H1 (cell line): ENCODE data around the gene MAP2K2. TPM values are rescaled to one million over a fixed set of nuclear protein-coding genes. Genes with fewer than 3 reads are reported as not detected.

ENCODE experiments used
- CTCF ChIA-PET: fragments of 300-600 bp; sonication (Branson Sonifier 250); formaldehyde crosslinking; loops from one replicate; lab custom pipeline; 2021; ENCODE audit not compliant: partially characterized antibody; lab: Charles Lee
- POLR2A ChIA-PET: fragments of 300-600 bp; sonication (Branson Sonifier 250); formaldehyde crosslinking; loops from one replicate; lab custom pipeline; 2021; ENCODE audit warnings: inconsistent platforms; ENCODE audit not compliant: partially characterized antibody; lab: Charles Lee
- DNase-seq, 2 experiments: peaks; one replicate each; pipeline versions ENCODE4 v3.0.0 to v3.0.0-alpha.2; 2010 to 2022; ENCODE audit warnings: low spot score in 2 of 2, low read depth in 1 of 2, mixed read lengths in 1 of 2
- FAIRE-seq: peaks from 2 replicates; lab custom pipeline; 2011; peaks lifted over from hg19 to GRCh38; lab: Jason Lieb, UNC
- H2AFZ ChIP-seq: 2 replicates; pipeline ENCODE4 v1.8.1; 2012; ENCODE audit warnings: low read length, inconsistent platforms
- H2AK5ac ChIP-seq: 2 replicates; pipeline ENCODE4 v1.6.1; 2013; ENCODE audit warnings: low read depth, low read length
- H2BK120ac ChIP-seq: replicated peaks from 2 replicates; pipeline ENCODE3; 2013; ENCODE audit warnings: low read depth, low read length, inconsistent platforms
- H2BK12ac ChIP-seq: 2 replicates; pipeline ENCODE4 v1.6.1; 2013; ENCODE audit warnings: low read depth, low read length
- H2BK15ac ChIP-seq: 2 replicates; pipeline ENCODE4 v1.6.1; 2013; ENCODE audit warnings: low read length
- H2BK20ac ChIP-seq: 2 replicates; pipeline ENCODE4 v1.6.1; 2013; ENCODE audit warnings: low read length
- H2BK5ac ChIP-seq: 2 replicates; pipeline ENCODE4 v1.6.1; 2013; ENCODE audit warnings: low read depth, low read length
- H3K14ac ChIP-seq: 2 replicates; pipeline ENCODE4 v1.6.1; 2013; ENCODE audit warnings: inconsistent platforms; ENCODE audit not compliant: insufficient read length
- H3K18ac ChIP-seq: 2 replicates; pipeline ENCODE4 v1.6.1; 2013; ENCODE audit warnings: low read length; ENCODE audit errors: extremely low read depth
- H3K23ac ChIP-seq: 2 replicates; pipeline ENCODE4 v1.6.1; 2013; ENCODE audit warnings: inconsistent platforms; ENCODE audit not compliant: insufficient read length
- H3K23me2 ChIP-seq: 2 replicates; pipeline ENCODE4 v1.6.1; 2013; ENCODE audit warnings: low read depth, low read length
- H3K27ac ChIP-seq: 2 replicates; pipeline ENCODE4 v1.6.1; 2011; ENCODE audit warnings: low read depth, low read length, inconsistent platforms
- H3K27me3 ChIP-seq, 4 experiments: replicated peaks in 1 of 4; 1 replicate in 1 of 4; 2 replicates in 3 of 4; pipeline versions ENCODE4 v1.6.1 to v1.8.1; 2011 to 2013; ENCODE audit warnings: low read length in 3 of 4, mild to moderate bottlenecking in 3 of 4, inconsistent platforms in 2 of 4, mixed read lengths in 2 of 4, moderate library complexity in 1 of 4; ENCODE audit not compliant: control insufficient read depth in 3 of 4, insufficient read depth in 3 of 4; ENCODE audit errors: extremely low read depth in 1 of 4
- H3K36me3 ChIP-seq, 4 experiments: 2 replicates each; pipeline versions ENCODE4 v1.6.1 to v1.8.1; 2011 to 2013; ENCODE audit warnings: mild to moderate bottlenecking in 4 of 4, low read length in 3 of 4, moderate library complexity in 2 of 4, control low read depth in 1 of 4, inconsistent platforms in 1 of 4; ENCODE audit not compliant: insufficient read depth in 4 of 4, control insufficient read depth in 2 of 4
- H3K4ac ChIP-seq: replicated peaks from 2 replicates; pipeline ENCODE3; 2013; ENCODE audit warnings: low read length, low read depth, mixed read lengths, inconsistent platforms; ENCODE audit not compliant: insufficient read length
- H3K4me1 ChIP-seq, 4 experiments: replicated peaks in 1 of 4; 1 replicate in 1 of 4; 2 replicates in 3 of 4; pipeline versions ENCODE4 v1.6.1 to v1.8.1; 2011 to 2013; ENCODE audit warnings: low read length in 3 of 4, inconsistent platforms in 2 of 4, mixed read lengths in 1 of 4; ENCODE audit not compliant: insufficient read depth in 4 of 4, control insufficient read depth in 3 of 4
- H3K4me2 ChIP-seq, 2 experiments: 2 replicates each; pipeline versions ENCODE4 v1.6.1 to v1.8.1; 2011 to 2013; ENCODE audit warnings: low read depth in 2 of 2, low read length in 2 of 2, control low read depth in 1 of 2, inconsistent platforms in 1 of 2, mild to moderate bottlenecking in 1 of 2; ENCODE audit not compliant: insufficient read depth in 1 of 2
- H3K4me3 ChIP-seq, 4 experiments: fragments of 200-600, 300-600 bp in 1 of 4; sonication (generic), shearing (Covaris generic), sonication (Bioruptor Twin) in 1 of 4; 2 replicates each; pipeline versions ENCODE4 v1.5.1 to v1.8.1; 2011 to 2016; ENCODE audit warnings: low read length in 4 of 4, low read depth in 3 of 4, control low read depth in 2 of 4, inconsistent platforms in 2 of 4, mild to moderate bottlenecking in 2 of 4, mixed read lengths in 1 of 4, moderate library complexity in 1 of 4; ENCODE audit not compliant: insufficient read depth in 2 of 4; ENCODE audit errors: extremely low read depth in 1 of 4
- H3K56ac ChIP-seq: replicated peaks from 2 replicates; pipeline ENCODE3; 2013; ENCODE audit warnings: low read depth, mild to moderate bottlenecking, mixed read lengths, low read length, inconsistent platforms; ENCODE audit not compliant: insufficient read length
- H3K79me1 ChIP-seq: 2 replicates; pipeline ENCODE4 v1.6.1; 2013; ENCODE audit warnings: low read depth, low read length, control low read depth
- H3K79me2 ChIP-seq, 2 experiments: 2 replicates each; pipeline versions ENCODE4 v1.6.1 to v1.8.1; 2012 to 2013; ENCODE audit warnings: low read length in 2 of 2, mild to moderate bottlenecking in 2 of 2, inconsistent platforms in 1 of 2; ENCODE audit not compliant: insufficient read depth in 2 of 2, control insufficient read depth in 1 of 2
- H3K9ac ChIP-seq, 4 experiments: replicated peaks in 1 of 4; 1 replicate in 1 of 4; 2 replicates in 3 of 4; pipeline versions ENCODE4 v1.6.1 to v1.8.1; 2011 to 2013; ENCODE audit warnings: low read depth in 3 of 4, low read length in 3 of 4, control low read depth in 2 of 4, mild to moderate bottlenecking in 2 of 4, moderate library complexity in 2 of 4, inconsistent platforms in 1 of 4; ENCODE audit errors: extremely low read depth in 1 of 4
- H3K9me3 ChIP-seq, 2 experiments: 2 replicates each; pipeline versions ENCODE4 v1.6.1 to v1.8.1; 2012 to 2013; ENCODE audit warnings: mild to moderate bottlenecking in 2 of 2, moderate library complexity in 2 of 2, control low read depth in 1 of 2, inconsistent platforms in 1 of 2, low read depth in 1 of 2, low read length in 1 of 2, mixed read lengths in 1 of 2; ENCODE audit not compliant: insufficient read depth in 2 of 2
- H4K20me1 ChIP-seq, 2 experiments: replicated peaks in 1 of 2; 2 replicates each; pipeline versions ENCODE3 to v1.8.1; 2011 to 2013; ENCODE audit warnings: inconsistent platforms in 2 of 2, low read length in 2 of 2, mild to moderate bottlenecking in 1 of 2; ENCODE audit not compliant: insufficient read depth in 2 of 2, control insufficient read depth in 1 of 2
- H4K5ac ChIP-seq: 2 replicates; pipeline ENCODE4 v1.6.1; 2013; ENCODE audit warnings: low read length, low read depth, mixed read lengths, inconsistent platforms; ENCODE audit not compliant: insufficient read length
- H4K8ac ChIP-seq: 2 replicates; pipeline ENCODE4 v1.8.0; 2013; ENCODE audit warnings: mild to moderate bottlenecking, moderate library complexity, low read length, inconsistent platforms; ENCODE audit not compliant: insufficient read depth; ENCODE audit errors: extremely low read depth
- H4K91ac ChIP-seq: replicated peaks from 2 replicates; pipeline ENCODE3; 2013; ENCODE audit warnings: low read length, mixed read lengths, inconsistent platforms; ENCODE audit not compliant: insufficient read length
- CHD2 ChIP-seq: IDR thresholded peaks from 2 replicates; pipeline ENCODE4 v1.6.1; 2012; ENCODE audit warnings: low read length, improper control_type of control experiment
- CREB1 ChIP-seq: IDR thresholded peaks from 2 replicates; pipeline ENCODE4 v1.6.1; 2012; ENCODE audit warnings: inconsistent platforms
- FOSL1 ChIP-seq: IDR thresholded peaks from 2 replicates; pipeline ENCODE4 v1.6.1; 2011; ENCODE audit warnings: mild to moderate bottlenecking, low read depth, low read length, moderate library complexity; ENCODE audit not compliant: insufficient read depth
- HDAC2 ChIP-seq, 2 experiments: fragments of 300-600 bp in 1 of 2; sonication (generic) in 1 of 2; IDR thresholded peaks; 2 replicates each; pipeline ENCODE4 v1.6.1; 2011 to 2012; ENCODE audit warnings: low read depth in 2 of 2, low read length in 2 of 2, mild to moderate bottlenecking in 2 of 2, moderate library complexity in 2 of 2, borderline replicate concordance in 1 of 2, inconsistent platforms in 1 of 2
- MAFK ChIP-seq: IDR thresholded peaks from 2 replicates; pipeline ENCODE4 v1.6.1; 2012; ENCODE audit warnings: low read depth, mild to moderate bottlenecking, improper control_type of control experiment, low read length
- POLR2AphosphoS5 ChIP-seq: IDR thresholded peaks from 2 replicates; pipeline ENCODE4 v1.6.1; 2011; ENCODE audit warnings: low read depth, low read length
- POU5F1 ChIP-seq: IDR thresholded peaks from 2 replicates; pipeline ENCODE4 v1.6.1; 2011; ENCODE audit warnings: low read depth, mild to moderate bottlenecking, low read length, moderate library complexity
- RXRA ChIP-seq: IDR thresholded peaks from 2 replicates; pipeline ENCODE4 v1.6.1; 2011; ENCODE audit warnings: low read depth, mild to moderate bottlenecking, low read length, moderate library complexity; ENCODE audit not compliant: insufficient read depth
- SIX5 ChIP-seq: IDR thresholded peaks from 2 replicates; pipeline ENCODE4 v1.6.1; 2011; ENCODE audit warnings: mild to moderate bottlenecking, low read depth, low read length
- SP1 ChIP-seq: IDR thresholded peaks from 2 replicates; pipeline ENCODE4 v1.6.1; 2011; ENCODE audit warnings: low read depth, low read length
- SRF ChIP-seq: IDR thresholded peaks from 2 replicates; pipeline ENCODE4 v1.6.1; 2011; ENCODE audit warnings: mild to moderate bottlenecking, low read depth, low read length, moderate library complexity
- TAF1 ChIP-seq: IDR thresholded peaks from 2 replicates; pipeline ENCODE4 v1.6.1; 2011; ENCODE audit warnings: mild to moderate bottlenecking, low read depth, low read length
- TEAD4 ChIP-seq: IDR thresholded peaks from 2 replicates; pipeline ENCODE4 v1.6.1; 2012; ENCODE audit warnings: low read depth, low read length, inconsistent platforms, mixed read lengths
- WGBS, 2 experiments: shearing (Covaris generic) in 1 of 2; methylation state at CpG; one replicate each; pipeline versions ENCODE4 v1.1.6 to v1.1.7; 2013 to 2015; ENCODE audit warnings: low lambda C conversion rate in 2 of 2, mixed read lengths in 2 of 2, inconsistent platforms in 1 of 2, low coverage in 1 of 2, missing lambda C conversion rate in 1 of 2; ENCODE audit not compliant: insufficient replicate concordance in 2 of 2, insufficient coverage in 1 of 2, insufficient read length in 1 of 2; ENCODE audit errors: extremely low coverage in 1 of 2, missing lambda C conversion rate in 1 of 2; 5-methylcytosine and 5-hydroxymethylcytosine counted together
- polyA plus RNA-seq, 7 experiments: library from polyadenylated mRNA; depleted of rRNA in 3 of 7; stranded (reverse) in 5 of 7; unstranded in 2 of 7; fragments of >200 nt in 5 of 7; fragments of 200-250 nt in 2 of 7; gene quantifications; 1 replicate in 5 of 7; 2 replicates in 1 of 7; 4 replicates in 1 of 7; pipeline versions ENCODE4 v1.2.1 to v1.2.3, GENCODE V29; 2011 to 2013; ENCODE audit warnings: missing spikeins in 2 of 7, mixed read lengths in 2 of 7
- total RNA-seq: library from RNA; stranded (reverse); fragmentation: NEBNext Ultra II Directional; extraction: Animal tissue kit (Norgen Biotek cat#: 25700); gene quantifications from 2 replicates; pipeline ENCODE4 v1.2.1, GENCODE V29; 2021
- TF ChIP-seq, protein P1 (sequence below): IDR thresholded peaks from 2 replicates; pipeline ENCODE4 v1.6.1; 2012; ENCODE audit warnings: inconsistent platforms

MAP2K2 gene
- total and polyA plus RNA-seq, 2 of the 8 experiments (the other 6 are each of a cell fraction or from before 2014, with no cell fraction given): 111 to 162 TPM

DNA sequence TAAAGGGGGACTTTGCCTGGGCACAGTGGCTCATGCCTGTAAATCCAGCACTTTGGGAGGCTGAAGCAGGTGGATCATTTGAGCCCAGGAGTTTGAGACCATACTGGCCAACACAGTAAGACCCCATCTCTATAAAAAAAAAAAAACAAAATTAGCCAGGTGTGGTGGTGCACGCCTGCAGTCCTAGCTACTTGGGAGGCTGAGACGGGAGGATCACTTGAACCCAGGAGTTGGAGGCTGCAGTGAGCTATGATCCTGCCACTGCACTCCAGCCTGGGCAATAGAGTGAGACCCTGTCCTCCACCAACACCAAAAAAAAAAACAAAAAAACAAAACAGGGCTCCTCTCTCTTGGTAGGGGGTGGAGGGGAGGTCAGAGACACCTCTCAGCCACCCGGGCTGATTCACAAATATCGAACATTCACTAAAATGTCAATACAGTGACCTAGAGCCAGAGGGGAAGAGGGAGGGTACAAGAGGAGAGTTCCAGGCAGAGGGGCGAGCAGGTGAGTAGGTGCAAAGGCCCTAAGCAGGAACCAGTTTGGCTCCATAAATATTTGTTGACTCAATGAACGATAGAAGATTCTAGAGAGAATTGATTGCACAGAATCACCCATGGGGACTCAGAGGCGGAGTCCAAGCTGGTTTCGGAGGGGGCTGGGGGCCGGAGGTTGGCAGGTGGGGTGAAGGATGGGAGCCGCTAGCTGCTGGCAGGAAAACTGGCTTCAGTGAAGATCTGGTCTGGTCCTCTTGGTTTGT is 28.5 kb upstream of the MAP2K2 start:
- no peak overlapping the region for H3K14ac ChIP-seq
- 85% methylated on average over 10 of the region's 10 CpGs; no CpG with 5 or more reads in 1 of the 2 experiments for WGBS, 2 experiments
- H3K4me2 ChIP-seq: no peak overlapping the region
- FAIRE-seq (no peak), DNase-seq (no peak)
- H3K23ac ChIP-seq: no peak overlapping the region
- no peak overlapping the region for H2AK5ac ChIP-seq
- no peaks in the 10 kb centered on the region for H4K20me1 ChIP-seq
- no peak overlapping the region for H4K5ac ChIP-seq
- no peaks in the 10 kb centered on the region for H3K9me3 ChIP-seq
- H2BK120ac ChIP-seq: no peak overlapping the region
- H3K79me2 ChIP-seq: no peaks in the 10 kb centered on the region
- no peaks in the 10 kb centered on the region for H3K23me2 ChIP-seq
- no peak overlapping the region for H4K91ac ChIP-seq
- ChIA-PET POLR2A (interaction anchor here (1.2 kb wide), 1 partner anchor 15 kb away, joined by 3 read pairs; no protein-coding TSS in a partner anchor), CTCF (interaction anchor here (4.1 to 8.5 kb wide), 2 partner anchors 12 to 15 kb away, joined by 27 to 79 read pairs; no protein-coding TSS in a partner anchor)
- no peak overlapping the region for H3K9ac ChIP-seq
- no peak overlapping the region for H4K8ac ChIP-seq
- H3K4ac ChIP-seq: no peak overlapping the region
- H3K4me3 ChIP-seq: no peak overlapping the region
- no peak overlapping the region for H2BK12ac ChIP-seq
- H3K27me3 ChIP-seq: no peaks in the 10 kb centered on the region; a peak in 2 of 7 replicates
- H3K79me1 ChIP-seq: no peaks in the 10 kb centered on the region
- H2AFZ ChIP-seq: no peak overlapping the region
- no peak overlapping the region for H3K18ac ChIP-seq
- H3K56ac ChIP-seq: no peak overlapping the region
- no peak overlapping the region for H3K27ac ChIP-seq
- H2BK5ac ChIP-seq: no peak overlapping the region
- H3K36me3 ChIP-seq: no peaks in the 10 kb centered on the region
- H3K4me1 ChIP-seq: no peaks in the 10 kb centered on the region; a peak in 1 of 7 replicates
- H2BK20ac ChIP-seq: no peak overlapping the region
- no peak overlapping the region for H2BK15ac ChIP-seq
- no peak for TF ChIP-seq TEAD4
- TF ChIP-seq CREB1: no peak
- TF ChIP-seq POU5F1: no peak
- TF ChIP-seq, protein P1, sequence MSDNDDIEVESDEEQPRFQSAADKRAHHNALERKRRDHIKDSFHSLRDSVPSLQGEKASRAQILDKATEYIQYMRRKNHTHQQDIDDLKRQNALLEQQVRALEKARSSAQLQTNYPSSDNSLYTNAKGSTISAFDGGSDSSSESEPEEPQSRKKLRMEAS: no peak
- TF ChIP-seq HDAC2 (IDR thresholded peaks at IDR 0.05; ENCODE audit: borderline replicate concordance in 1 of 2, low read depth in 2 of 2, low read length in 2 of 2): no peak
- TF ChIP-seq SP1: no peak
- no peak for TF ChIP-seq CHD2
- no peak for TF ChIP-seq FOSL1
- no peak for TF ChIP-seq RXRA
- TF ChIP-seq SRF: no peak
- TF ChIP-seq POLR2AphosphoS5: no peak
- TF ChIP-seq SIX5: no peak
- TF ChIP-seq MAFK: no peak
- TF ChIP-seq TAF1: no peak
